HL-60/S4 treated with phorbol 12-myristate 13-acetate at 8.2 ng/mL for 4 days and 3 days (cell line): ENCODE data around the gene GLOD5.

ENCODE experiments used
- in situ Hi-C: fragments of 300-500 bp; cut with MboI; formaldehyde crosslinking; loops from 2 replicates; pipeline ENCODE4 v1.15.0; 2022; ENCODE audit warnings: low sequenced_read_pairs

GLOD5 gene

GRCh38 chrX:48753708-48754228, 7.8 kb upstream of the GLOD5 start:
- in situ Hi-C loops: no loop called here

- in situ Hi-C loops: no loop called here
Measured at GRCh38 chrX:48754238-48754637, 7.3 kb upstream of the GLOD5 start.

- in situ Hi-C loops: no loop called here
Measured at GRCh38 chrX:48769230-48769629, 7.7 kb downstream of the GLOD5 start.

DNA sequence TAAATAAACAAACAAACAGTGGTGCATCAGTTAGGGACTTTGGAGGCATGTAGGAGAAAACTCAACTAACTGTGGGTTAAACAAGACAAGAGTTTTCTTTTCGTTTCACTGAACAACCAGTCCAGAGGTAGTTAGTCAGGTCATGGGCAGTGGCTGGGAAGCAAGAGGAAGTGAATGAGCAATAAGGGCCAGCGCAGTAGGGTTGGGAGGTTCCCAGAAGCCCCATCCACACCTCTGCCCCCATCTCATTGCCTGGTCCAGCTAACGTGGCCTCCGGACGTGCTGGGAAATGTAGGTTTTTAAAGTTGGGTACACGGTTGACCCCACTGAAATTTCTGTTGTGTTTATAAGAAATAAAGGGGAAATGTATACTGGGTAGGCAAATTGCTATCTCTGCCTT, 8.7 kb downstream of the GLOD5 start:
- in situ Hi-C loops: no loop called here

DNA sequence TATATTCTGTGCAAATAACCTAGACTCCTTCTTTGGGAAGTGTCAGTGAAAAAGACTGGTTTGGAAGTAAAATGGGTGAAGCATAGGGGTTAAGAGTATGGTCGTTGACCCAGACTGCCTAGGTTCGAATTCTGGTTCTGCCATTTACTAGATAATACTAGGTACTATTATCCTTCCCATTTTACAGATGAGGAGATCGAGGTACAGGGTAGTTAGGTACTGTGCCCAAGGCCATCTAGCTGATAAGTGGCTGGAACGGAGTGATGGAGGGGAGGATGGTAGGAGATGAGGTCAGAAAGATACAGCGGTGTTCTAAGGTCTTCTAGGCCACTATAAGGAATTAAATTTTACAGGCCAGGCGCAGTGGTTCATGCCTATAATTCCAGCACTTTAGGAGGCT, 11.1 kb downstream of the GLOD5 start:
- in situ Hi-C loops: no loop called here

- in situ Hi-C loops: no loop called here
Measured at GRCh38 chrX:48776818-48777439, 15.4 kb downstream of the GLOD5 start.

- in situ Hi-C loops: no loop called here
Measured at GRCh38 chrX:48779399-48779798, 17.9 kb downstream of the GLOD5 start.

- in situ Hi-C loops: no loop called here
Measured at GRCh38 chrX:48781705-48782104, 20.2 kb downstream of the GLOD5 start.

- in situ Hi-C loops: no loop called here
Measured at GRCh38 chrX:48782216-48782615, 20.7 kb downstream of the GLOD5 start.

- in situ Hi-C loops: no loop called here
Measured at GRCh38 chrX:48782795-48783194, 21.2 kb downstream of the GLOD5 start.

- in situ Hi-C loops: no loop called here
Measured at GRCh38 chrX:48784726-48785125, 23.2 kb downstream of the GLOD5 start.

DNA sequence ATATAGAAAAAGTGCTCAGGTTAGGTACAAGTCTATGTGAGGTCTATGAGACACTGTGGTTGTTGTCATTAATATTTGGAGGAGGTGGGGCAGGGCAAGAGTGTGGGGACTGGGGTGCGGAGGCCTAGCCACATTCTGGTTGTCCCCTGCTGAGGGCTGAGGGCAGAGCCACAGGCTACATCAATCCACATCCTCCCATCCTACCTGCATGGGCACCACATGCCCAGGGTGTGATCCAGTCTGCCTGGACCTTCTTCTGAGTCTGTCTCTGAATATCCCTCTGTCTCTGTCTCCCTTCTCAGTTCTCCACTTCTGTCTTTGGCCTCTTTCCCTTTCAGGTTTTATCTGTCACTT, 23.6 kb downstream of the GLOD5 start:
- in situ Hi-C loops: no loop called here

DNA sequence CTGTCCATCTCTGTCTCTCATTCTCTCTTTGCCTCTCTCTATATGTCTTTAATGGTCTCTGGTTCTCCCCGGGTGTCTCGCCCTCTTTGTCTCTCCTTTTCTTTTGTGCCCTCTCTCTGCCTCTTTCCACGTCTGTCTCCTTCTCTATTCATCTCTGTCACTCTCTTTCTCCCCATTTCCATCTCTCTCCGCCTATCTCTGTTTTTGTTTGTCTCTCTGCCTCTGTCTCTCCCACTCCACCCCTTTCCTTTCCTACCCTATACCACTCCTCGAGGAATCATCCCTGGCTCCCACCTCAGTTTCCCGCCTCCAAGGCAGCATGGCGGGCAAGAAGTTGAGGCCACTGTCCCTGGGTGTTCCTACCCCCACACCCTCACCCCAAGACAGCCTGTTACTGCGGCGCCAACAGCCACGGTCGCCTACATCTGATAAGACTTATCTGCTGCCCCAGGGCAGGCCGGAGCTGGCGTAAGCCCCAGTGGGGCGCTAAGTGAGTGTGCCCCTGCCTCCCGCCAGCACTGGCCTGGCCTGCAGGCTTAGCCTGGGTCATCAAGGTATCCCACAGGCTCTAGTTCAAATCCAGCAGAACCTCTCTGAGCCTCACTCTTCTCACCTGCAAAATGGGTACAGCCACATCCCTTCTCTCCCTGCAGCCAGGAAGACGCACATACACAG, 24.1 kb downstream of the GLOD5 start:
- in situ Hi-C loops: no loop called here

DNA sequence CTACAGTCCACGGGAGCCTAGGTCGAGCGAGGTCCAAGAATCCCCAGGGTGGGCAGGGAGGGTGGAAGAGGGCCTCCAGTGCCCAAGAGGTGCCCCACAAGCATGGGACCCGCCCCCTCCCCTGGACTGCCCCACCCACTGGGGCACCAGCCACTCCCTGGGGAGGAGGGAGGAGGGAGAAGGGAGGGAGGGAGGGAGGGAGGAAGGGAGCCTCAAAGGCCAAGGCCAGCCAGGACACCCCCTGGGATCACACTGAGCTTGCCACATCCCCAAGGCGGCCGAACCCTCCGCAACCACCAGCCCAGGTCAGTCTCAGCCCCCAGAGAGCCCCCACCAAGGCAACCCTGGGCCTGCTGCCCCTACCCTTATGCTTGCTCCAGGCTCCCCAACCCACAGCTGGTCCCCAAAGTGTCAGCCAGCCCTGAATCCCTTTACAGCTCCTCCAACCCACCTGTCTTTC, 24.8 kb downstream of the GLOD5 start, which contains the start of gene GATA1:
Gene GATA1, plus strand, starts transcription at position 250 of the 460 bp plus-strand sequence. CDS start 4,520 bp downstream, outside the sequence.
- in situ Hi-C loops: no loop called here

GRCh38 chrX:48786825-48787504, 25.4 kb downstream of the GLOD5 start:
- in situ Hi-C loops: no loop called here

DNA sequence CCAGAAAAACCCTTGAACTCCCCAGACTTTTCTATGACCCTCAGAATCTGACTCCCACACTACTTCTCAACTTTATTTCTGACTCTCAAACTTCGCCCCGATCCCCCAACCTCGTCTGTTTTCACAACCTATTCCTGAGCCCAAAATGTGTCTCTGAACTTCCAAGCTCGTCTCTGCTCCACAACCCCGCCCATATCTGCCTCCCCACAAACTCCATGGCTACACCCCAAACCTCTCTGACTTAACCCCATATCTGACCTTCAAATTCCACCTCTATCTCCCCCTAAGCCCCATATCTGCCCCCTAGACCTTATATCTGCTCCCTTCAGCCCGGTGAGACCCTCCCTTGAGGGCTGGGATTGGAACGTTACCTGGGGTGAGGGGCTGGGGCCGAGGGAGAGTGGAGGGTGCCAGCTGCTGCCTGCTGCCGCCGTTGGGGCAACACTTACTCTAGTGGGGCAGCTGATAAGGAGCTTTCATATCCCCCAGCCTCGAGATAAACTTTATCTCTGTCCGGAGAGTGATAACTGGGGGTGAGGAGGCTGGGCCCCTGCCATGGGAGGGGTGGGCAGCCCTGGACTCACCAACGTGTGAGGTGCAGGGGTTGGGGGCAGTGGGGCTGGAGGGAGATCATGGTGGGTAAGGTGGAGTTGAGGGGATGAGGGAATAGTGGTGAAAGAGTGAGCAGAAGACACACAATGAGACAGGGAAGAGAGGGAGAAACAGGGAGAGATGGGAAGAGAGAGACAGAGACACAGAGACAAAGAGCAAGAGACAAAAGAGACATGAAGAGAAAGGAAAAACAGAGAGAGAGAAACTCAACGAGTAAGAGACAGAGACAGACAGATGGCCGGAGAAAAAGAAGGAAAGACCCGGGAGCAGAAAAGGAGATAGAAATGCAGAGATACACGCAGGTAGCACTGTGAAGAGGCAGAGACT, 26.2 kb downstream of the GLOD5 start:
- in situ Hi-C loops: no loop called here

GRCh38 chrX:48789366-48790220, 28.0 kb downstream of the GLOD5 start:
- in situ Hi-C loops: no loop called here

- in situ Hi-C loops: no loop called here
Measured at GRCh38 chrX:48790477-48790876, 28.9 kb downstream of the GLOD5 start.

DNA sequence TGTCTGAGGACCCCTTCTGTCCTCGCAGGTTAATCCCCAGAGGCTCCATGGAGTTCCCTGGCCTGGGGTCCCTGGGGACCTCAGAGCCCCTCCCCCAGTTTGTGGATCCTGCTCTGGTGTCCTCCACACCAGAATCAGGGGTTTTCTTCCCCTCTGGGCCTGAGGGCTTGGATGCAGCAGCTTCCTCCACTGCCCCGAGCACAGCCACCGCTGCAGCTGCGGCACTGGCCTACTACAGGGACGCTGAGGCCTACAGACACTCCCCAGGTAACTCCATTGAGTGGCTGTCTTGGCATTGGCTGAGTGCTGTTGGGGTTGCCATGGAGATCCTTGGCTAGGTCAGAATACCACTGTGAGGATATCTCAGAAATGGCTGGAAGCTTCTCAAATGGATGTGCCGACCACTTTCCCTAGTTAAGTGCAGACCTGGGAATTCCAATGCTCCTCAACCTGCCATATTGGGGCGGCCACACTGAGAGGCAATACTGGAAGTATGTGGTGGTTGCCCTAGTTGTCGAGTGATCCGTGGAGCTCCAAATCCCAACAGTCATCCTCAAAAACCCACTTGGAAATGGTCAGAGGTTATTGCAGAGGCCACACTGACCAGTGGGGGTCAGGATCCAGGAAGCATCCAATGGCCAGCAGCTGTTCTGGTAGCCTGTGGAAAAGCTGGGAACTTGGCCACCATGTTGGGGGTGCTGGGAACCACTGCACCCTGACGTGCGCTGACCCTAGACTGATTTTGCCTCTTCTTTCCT, 29.7 kb downstream of the GLOD5 start:
- in situ Hi-C loops: no loop called here
